MG63 (cell line): Measurements from ENCODE around the gene LRRC56. TPM values are rescaled to one million over a fixed set of nuclear protein-coding genes. Genes with fewer than 3 reads are reported as not detected.

ENCODE experiments used
- DNase-seq: peaks from one replicate; pipeline ENCODE4 v3.0.0-alpha.2; 2020
- H3K27me3 ChIP-seq: fragments of 250-450 bp; sonication (Bioruptor Pico); 2 replicates; pipeline ENCODE4 v1.5.1; 2020; ENCODE audit warnings: mild to moderate bottlenecking, moderate library complexity
- H3K36me3 ChIP-seq: fragments of 250-450 bp; sonication (Bioruptor Pico); 2 replicates; pipeline ENCODE4 v1.5.1; 2020; ENCODE audit warnings: mild to moderate bottlenecking, moderate library complexity
- H3K4me3 ChIP-seq: fragments of 250-450 bp; sonication (Bioruptor Pico); 2 replicates; pipeline ENCODE4 v1.5.1; 2020; ENCODE audit warnings: mild to moderate bottlenecking, moderate library complexity
- H3K9me3 ChIP-seq: fragments of 250-450 bp; sonication (Bioruptor Pico); 2 replicates; pipeline ENCODE4 v1.5.1; 2020; ENCODE audit warnings: mild to moderate bottlenecking, moderate library complexity
- total RNA-seq: library from RNA; depleted of rRNA; stranded (reverse); fragments of >200 nt; shearing (Covaris generic); gene quantifications from 2 replicates; pipeline ENCODE4 v1.2.3, GENCODE V29; 2014; ENCODE audit warnings: low replicate concordance

LRRC56 gene
- total RNA-seq, 1 experiment from 2014 or later, result 0.63 TPM

DNA sequence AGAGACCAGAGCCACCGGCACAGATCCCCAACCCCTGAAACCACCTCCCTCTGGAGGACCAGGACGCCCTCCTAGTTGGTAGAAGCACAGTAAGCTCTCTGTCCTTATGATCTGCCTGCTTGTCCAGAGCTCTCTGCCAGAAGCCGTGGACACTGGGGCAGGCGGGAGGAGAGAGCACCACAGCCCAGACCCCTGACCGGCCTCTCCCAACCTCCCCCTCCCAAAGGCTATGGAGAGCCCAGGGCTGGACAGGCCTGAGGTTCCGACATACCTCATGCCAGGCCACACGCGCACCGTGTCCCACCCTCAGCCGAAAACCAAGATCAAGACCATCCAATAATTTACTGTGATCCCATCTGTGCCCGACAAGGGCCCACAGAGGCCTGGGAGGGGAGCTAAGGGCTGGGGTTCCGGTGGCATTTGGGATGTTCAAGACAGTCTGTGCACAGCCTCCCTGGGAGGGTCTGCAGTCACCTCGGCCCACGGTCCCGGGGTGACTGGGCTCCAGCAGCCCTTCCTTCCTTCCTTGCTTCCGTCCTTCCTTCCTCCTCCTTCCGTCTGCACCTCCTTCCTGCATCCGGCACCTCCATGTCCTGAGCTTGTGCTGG, 5.3 kb upstream of the LRRC56 start:
- Histone ChIP-seq H3K36me3 (peaks cover 34% of the 10 kb centered on the region), H3K27me3 (no peaks in the 10 kb centered on the region), H3K9me3 (no peaks in the 10 kb centered on the region), H3K4me3 (no peak overlapping the region)
- no peak for DNase-seq

- no peak for DNase-seq
- no peaks in the 10 kb centered on the region for H3K9me3 ChIP-seq
- H3K36me3 ChIP-seq, result peaks cover 34% of the 10 kb centered on the region
- H3K27me3 ChIP-seq, result no peaks in the 10 kb centered on the region
- H3K4me3 ChIP-seq, result no peak overlapping the region
These were observed 4.8 kb upstream of the LRRC56 start for GRCh38 chr11:532527-532985.

DNA sequence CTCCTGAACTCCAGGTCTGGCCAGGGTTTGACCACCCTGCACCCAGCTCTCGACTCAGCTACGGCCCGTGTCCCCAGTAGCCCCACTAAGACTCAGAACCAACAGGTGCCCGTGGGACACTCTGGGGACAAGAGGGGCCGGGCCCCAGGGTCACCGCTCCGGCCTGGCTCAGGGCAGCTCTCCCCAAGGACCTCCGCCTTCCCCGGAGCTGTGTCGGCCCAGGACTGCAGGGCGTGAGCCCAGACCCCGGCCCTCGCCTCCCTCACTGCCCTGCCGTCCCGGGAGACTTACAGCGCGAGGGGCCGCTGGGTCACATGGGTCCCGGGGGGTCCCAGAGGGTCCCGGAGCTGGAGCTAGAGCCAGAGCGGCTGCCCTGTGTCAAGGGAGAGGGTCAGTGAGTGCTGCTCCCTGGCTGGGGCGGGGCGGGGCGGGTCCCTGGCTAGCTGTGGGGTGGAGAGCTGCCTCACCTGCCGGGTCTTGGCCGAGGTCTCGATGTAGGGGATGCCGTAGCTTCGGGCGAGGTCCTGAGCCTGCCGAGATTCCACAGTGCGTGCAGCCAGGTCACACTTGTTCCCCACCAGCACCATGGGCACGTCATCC, 4.2 kb upstream of the LRRC56 start:
- Histone ChIP-seq H3K36me3 (peaks cover 34% of the 10 kb centered on the region), H3K27me3 (no peaks in the 10 kb centered on the region), H3K4me3 (no peak overlapping the region), H3K9me3 (no peaks in the 10 kb centered on the region)
- DNase-seq, result no peak

DNA sequence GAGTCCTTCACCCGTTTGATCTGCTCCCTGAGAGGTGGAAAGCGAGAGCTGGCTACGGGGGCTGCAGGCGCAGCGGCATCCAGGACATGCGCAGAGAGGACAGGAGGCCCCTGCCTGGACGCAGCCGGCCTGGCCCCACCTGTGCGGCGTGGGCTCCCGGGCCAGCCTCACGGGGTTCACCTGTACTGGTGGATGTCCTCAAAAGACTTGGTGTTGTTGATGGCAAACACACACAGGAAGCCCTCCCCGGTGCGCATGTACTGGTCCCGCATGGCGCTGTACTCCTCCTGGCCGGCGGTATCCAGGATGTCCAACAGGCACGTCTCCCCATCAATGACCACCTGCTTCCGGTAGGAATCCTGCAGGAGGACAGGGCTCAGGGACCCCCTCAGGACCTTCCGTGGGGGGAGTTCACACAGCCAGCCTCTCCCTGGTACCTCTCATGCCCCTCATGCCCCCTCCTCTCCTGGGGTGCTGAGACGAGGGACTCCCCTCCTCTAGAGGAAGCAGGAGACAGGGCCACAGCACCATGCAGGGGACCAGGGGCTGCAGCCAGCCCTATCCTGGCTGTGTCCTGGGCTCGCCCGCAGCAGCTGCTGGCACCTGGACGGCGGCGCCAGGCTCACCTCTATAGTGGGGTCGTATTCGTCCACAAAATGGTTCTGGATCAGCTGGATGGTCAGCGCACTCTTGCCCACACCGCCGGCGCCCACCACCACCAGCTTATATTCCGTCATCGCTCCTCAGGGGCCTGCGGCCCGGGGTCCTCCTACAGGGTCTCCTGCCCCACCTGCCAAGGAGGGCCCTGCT, 3.5 kb upstream of the LRRC56 start:
- no peak for DNase-seq
- peaks cover 34% of the 10 kb centered on the region for H3K36me3 ChIP-seq
- H3K27me3 ChIP-seq, result no peaks in the 10 kb centered on the region
- H3K4me3 ChIP-seq, result peak overlapping the region; percentile 84
- H3K9me3 ChIP-seq, result no peaks in the 10 kb centered on the region

GRCh38 chr11:534396-535209, 2.7 kb upstream of the LRRC56 start:
- Histone ChIP-seq H3K36me3 (peaks cover 34% of the 10 kb centered on the region), H3K4me3 (peak overlapping the region; percentile 84), H3K27me3 (no peaks in the 10 kb centered on the region), H3K9me3 (no peaks in the 10 kb centered on the region)
- DNase-seq, result peak; percentile 43

- Histone ChIP-seq H3K9me3 (no peaks in the 10 kb centered on the region), H3K27me3 (no peaks in the 10 kb centered on the region), H3K36me3 (peaks cover 34% of the 10 kb centered on the region), H3K4me3 (peak overlapping the region; percentile 84; the same call in 1 of the 2 replicates)
- DNase-seq, result no peak
These were observed 2.2 kb upstream of the LRRC56 start for GRCh38 chr11:535210-535518.

DNA sequence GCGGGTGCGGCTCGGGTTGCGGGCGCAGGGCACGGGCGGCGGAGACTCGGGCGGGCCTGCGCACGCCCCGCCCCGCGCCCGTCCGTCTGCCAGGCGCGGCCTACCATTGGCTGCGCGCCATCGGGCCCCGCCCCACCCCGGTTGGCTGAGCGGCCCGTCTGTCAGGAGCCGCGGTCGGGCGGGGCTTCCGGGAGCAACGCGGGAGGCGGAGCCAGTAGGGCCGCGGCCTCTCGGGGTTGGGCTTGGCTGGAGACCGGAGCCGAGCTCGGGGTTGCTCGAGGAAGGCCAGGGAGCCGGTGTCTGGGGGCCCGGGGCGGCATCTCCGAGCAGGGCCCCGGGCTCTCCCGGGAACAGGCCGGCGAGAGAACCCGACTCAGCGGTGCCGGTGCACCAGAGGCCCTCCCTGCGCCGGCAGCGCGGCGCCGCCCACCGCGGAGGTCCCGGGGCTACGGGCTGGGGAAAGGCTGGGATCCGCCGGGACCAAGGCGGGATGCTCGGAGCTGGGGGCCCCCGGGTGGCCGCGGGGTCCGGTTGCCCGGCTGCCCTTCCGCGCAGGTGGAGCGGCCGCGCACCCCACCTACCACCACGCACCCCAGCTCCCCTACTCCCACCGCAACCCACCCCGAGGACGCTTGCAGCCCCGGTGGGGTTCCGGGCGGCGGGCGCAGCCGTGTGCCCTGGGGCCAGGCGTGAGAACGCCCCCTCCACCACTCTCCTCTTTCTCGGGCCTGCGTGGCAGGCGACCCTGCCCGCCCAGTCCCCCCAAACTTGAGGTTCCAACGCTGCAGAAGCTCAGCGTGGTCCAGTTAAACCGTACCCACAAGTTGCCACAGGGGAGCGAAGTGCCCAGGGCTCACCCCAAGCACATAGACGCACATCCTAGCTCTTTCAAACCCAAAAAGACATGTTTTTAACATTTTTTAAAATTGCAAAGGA, 1.5 kb upstream of the LRRC56 start, which contains the start of gene HRAS:
TSS of gene HRAS (minus strand) at position 58 of the 936 bp plus-strand sequence.
- DNase-seq, result peak; percentile 93
- H3K9me3 ChIP-seq, result no peaks in the 10 kb centered on the region
- peak within 1 kb of the TSS; percentile 84 for H3K4me3 ChIP-seq
- H3K36me3 ChIP-seq, result peaks cover 34% of the 10 kb centered on the region
- no peaks in the 10 kb centered on the region for H3K27me3 ChIP-seq

GRCh38 chr11:537622-538430, 499 bp downstream of the LRRC56 start:
- H3K36me3 ChIP-seq, result peaks cover 18% of the 10 kb centered on the region
- DNase-seq, result no peak
- H3K27me3 ChIP-seq, result no peaks in the 10 kb centered on the region
- H3K4me3 ChIP-seq, result no peak overlapping the region
- no peaks in the 10 kb centered on the region for H3K9me3 ChIP-seq

GRCh38 chr11:538431-539051, 1.2 kb downstream of the LRRC56 start:
- no peaks in the 10 kb centered on the region for H3K9me3 ChIP-seq
- DNase-seq, result no peak
- H3K27me3 ChIP-seq, result no peaks in the 10 kb centered on the region
- H3K36me3 ChIP-seq, result peaks cover 11% of the 10 kb centered on the region
- H3K4me3 ChIP-seq, result no peak overlapping the region

- no peak for DNase-seq
- no peaks in the 10 kb centered on the region for H3K9me3 ChIP-seq
- H3K4me3 ChIP-seq, result no peak overlapping the region
- H3K36me3 ChIP-seq, result no peaks in the 10 kb centered on the region
- H3K27me3 ChIP-seq, result no peaks in the 10 kb centered on the region
These were observed 2.7 kb downstream of the LRRC56 start for GRCh38 chr11:539971-540481.

DNA sequence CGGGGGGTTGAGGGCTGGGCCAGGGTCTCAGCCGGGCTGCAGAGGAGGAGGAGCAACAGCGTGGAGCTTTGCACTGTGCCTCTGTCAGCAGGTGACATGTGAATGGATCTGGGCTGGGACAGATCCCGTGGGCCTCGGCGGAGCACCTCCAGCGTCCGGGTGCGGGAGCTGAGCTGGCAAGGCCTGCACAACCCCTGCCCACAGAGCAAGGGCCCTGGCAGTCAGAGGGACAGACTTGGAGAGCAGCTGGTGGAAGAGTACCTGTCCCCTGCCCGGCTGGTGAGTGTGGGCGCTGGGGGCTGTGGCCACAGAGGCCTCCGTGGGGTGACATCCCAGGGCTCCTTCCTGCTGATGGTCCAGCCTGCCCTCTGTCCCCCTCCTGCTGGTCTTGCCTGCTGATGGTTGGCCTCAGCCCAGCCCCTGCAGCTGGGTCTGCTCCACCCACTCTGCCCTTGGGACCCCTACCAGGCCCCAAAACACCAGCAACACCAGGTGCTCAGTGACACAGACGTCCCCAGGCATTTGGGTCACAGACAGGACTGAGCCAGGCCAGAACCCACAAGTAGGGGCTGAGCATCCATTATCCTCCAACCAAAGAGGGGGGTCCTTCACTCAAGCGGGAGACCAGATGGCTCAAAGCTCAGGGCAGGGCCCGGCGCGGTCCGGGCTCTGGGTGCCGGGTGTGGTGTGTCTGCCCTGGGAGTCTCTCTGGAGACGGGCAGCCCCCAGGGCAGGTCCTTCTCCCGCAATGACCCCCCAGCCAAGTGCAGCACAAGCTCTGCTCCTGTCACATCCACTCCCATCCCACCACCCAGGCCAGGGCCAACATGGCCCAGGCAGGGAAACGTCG, 3.5 kb downstream of the LRRC56 start:
- DNase-seq, result no peak
- H3K36me3 ChIP-seq, result no peaks in the 10 kb centered on the region
- no peaks in the 10 kb centered on the region for H3K9me3 ChIP-seq
- H3K27me3 ChIP-seq, result no peaks in the 10 kb centered on the region
- no peak overlapping the region for H3K4me3 ChIP-seq

DNA sequence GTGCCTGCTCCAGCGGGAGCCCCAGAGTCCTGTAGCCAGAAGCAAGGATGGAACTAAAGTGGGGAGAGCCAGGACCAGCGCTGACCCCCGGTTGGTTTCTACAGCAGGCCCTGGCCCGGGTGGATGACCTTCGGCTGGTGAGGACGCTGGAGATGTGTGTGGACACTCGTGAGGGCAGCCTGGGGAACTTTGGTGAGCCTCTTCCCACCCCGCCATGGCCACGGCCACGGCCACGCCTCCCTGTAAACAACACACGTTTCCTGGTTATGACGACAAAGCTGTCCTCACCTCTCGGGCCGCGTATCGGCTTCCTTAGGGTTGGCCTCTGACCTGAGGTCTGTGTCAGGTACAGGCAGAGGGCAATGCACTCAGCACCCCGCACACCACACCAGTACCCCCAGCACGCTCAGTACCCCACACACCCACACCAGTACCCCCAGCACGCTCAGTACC, 4.1 kb downstream of the LRRC56 start:
- H3K4me3 ChIP-seq, result no peak overlapping the region
- H3K27me3 ChIP-seq, result no peaks in the 10 kb centered on the region
- no peaks in the 10 kb centered on the region for H3K9me3 ChIP-seq
- no peaks in the 10 kb centered on the region for H3K36me3 ChIP-seq
- no peak for DNase-seq

GRCh38 chr11:544817-545166, 7.5 kb downstream of the LRRC56 start:
- H3K4me3 ChIP-seq, result no peak overlapping the region
- no peaks in the 10 kb centered on the region for H3K27me3 ChIP-seq
- H3K36me3 ChIP-seq, result no peaks in the 10 kb centered on the region
- no peaks in the 10 kb centered on the region for H3K9me3 ChIP-seq
- no peak for DNase-seq

DNA sequence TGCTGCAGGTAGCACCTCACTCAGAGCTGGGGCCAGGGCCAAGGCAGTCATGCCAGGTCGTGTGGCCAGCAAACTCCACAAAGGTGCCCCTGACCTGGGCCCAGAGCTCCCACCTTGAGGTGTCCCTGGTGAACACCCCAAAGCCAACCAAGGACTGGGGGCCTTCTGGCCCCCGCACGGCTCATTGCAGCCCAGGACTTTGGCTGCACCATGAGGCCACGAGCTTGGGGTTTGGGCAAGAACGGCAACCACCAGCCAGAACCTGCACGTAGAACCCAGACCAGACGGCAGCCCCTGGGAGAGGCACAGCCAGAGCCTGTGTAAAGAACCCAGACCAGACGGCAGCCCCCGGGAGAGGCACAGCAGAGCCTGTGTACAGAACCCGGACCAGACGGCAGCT, 7.8 kb downstream of the LRRC56 start:
- no peaks in the 10 kb centered on the region for H3K27me3 ChIP-seq
- H3K9me3 ChIP-seq, result no peaks in the 10 kb centered on the region
- H3K36me3 ChIP-seq, result no peaks in the 10 kb centered on the region
- no peak for DNase-seq
- no peak overlapping the region for H3K4me3 ChIP-seq
